ENCODE measurements around the gene AKAP13. TPM values are rescaled to one million over a fixed set of nuclear protein-coding genes. Genes with fewer than 3 reads are reported as not detected.

Gene AKAP13
- polyA plus RNA-seq, 2 of the 4 experiments (the other 2 are of a cell fraction) = 20.4 to 28.8 TPM

GRCh38 chr15:85723960-85724945 lies 343.9 kb downstream of the AKAP13 start:
- ChIA-PET CTCF (interaction anchor here (0.6 to 1.9 kb wide), 5 partner anchors 11 to 428 kb away, joined by 3 to 11 read pairs (median 4); no protein-coding TSS in a partner anchor), POLR2A (no interaction called here)
- 73% methylated on average over 10 of the region's 10 CpGs for WGBS (ENCODE audit: missing lambda C conversion rate)
- no peaks in the 10 kb centered on the region for H3K4me1 ChIP-seq
- no peak overlapping the region for H3K4me2 ChIP-seq
- H3K9me3 ChIP-seq = no peaks in the 10 kb centered on the region
- no peak overlapping the region for H3K4me3 ChIP-seq
- FAIRE-seq = no peak
- TF ChIP-seq HDAC2 (IDR thresholded peaks at IDR 0.05) (no peak), MYC (IDR thresholded peaks at IDR 0.05; ENCODE audit: borderline replicate concordance, low read length) (no peak), RNF2 (IDR thresholded peaks at IDR 0.05; ENCODE audit: borderline replicate concordance, low read depth) (no peak), EP300 (IDR thresholded peaks at IDR 0.05) (no peak), RFX5 (IDR thresholded peaks at IDR 0.05) (no peak), TP53 (CRISPR knock-in tag; IDR thresholded peaks at IDR 0.05) (no peak), HOXB13 (CRISPR knock-in tag; IDR thresholded peaks at IDR 0.05; ENCODE audit: low read depth) (no peak), CBX2 (IDR thresholded peaks at IDR 0.05; ENCODE audit: borderline replicate concordance, low read depth) (no peak), GATA3 (IDR thresholded peaks at IDR 0.05; ENCODE audit: borderline replicate concordance) (no peak), ATOH8 (CRISPR knock-in tag; IDR thresholded peaks at IDR 0.05; ENCODE audit: low read depth) (no peak)
- DNase-seq (ENCODE audit: low read depth in 1 of 2, low spot score in 1 of 2) = no peak
- H3K27ac ChIP-seq = no peak overlapping the region
- ATAC-seq = no peak

GRCh38 chr15:85725019-85725418 lies 344.6 kb downstream of the AKAP13 start:
- POLR2A ChIA-PET = no interaction called here
- Histone ChIP-seq H3K4me1 (no peaks in the 10 kb centered on the region), H3K27ac (no peak overlapping the region), H3K4me3 (no peak overlapping the region), H3K9me3 (no peaks in the 10 kb centered on the region), H3K4me2 (no peak overlapping the region)
- 93% methylated on average over 3 of the region's 3 CpGs for WGBS (ENCODE audit: missing lambda C conversion rate)
- TF ChIP-seq EHMT2 (IDR thresholded peaks at IDR 0.05; ENCODE audit: low read depth) = no peak
- TF ChIP-seq HDAC2 (IDR thresholded peaks at IDR 0.05) = no peak
- no peak for TF ChIP-seq ZSCAN20 (CRISPR knock-in tag; IDR thresholded peaks at IDR 0.05)
- TF ChIP-seq RARB (CRISPR knock-in tag; IDR thresholded peaks at IDR 0.05) = no peak
- no peak for TF ChIP-seq RFX5 (IDR thresholded peaks at IDR 0.05)
- TF ChIP-seq HMGXB4 (CRISPR knock-in tag; IDR thresholded peaks at IDR 0.05; ENCODE audit: borderline replicate concordance) = no peak
- no peak for TF ChIP-seq KDM5A (IDR thresholded peaks at IDR 0.05)
- no peak for TF ChIP-seq ATOH8 (CRISPR knock-in tag; IDR thresholded peaks at IDR 0.05; ENCODE audit: low read depth)
- TF ChIP-seq POLR2AphosphoS2 (conservative IDR thresholded peaks at IDR 0.05; ENCODE audit: low read length) = no peak
- TF ChIP-seq RAD21 (conservative IDR thresholded peaks at IDR 0.05 in 1 of 2, IDR thresholded peaks at IDR 0.05 in 1 of 2) = no peak
- TF ChIP-seq CBX8 (IDR thresholded peaks at IDR 0.05) = no peak
- no peak for ATAC-seq
- no peak for FAIRE-seq
- CTCF ChIA-PET = interaction anchor here (1.3 to 1.9 kb wide), 3 partner anchors 10 to 240 kb away, joined by 3 to 11 read pairs (median 3); no protein-coding TSS in a partner anchor
- no peak for DNase-seq (ENCODE audit: low read depth in 1 of 2, low spot score in 1 of 2)
